ENCODE results near the gene CLPTM1.

The CLPTM1 gene

DNA sequence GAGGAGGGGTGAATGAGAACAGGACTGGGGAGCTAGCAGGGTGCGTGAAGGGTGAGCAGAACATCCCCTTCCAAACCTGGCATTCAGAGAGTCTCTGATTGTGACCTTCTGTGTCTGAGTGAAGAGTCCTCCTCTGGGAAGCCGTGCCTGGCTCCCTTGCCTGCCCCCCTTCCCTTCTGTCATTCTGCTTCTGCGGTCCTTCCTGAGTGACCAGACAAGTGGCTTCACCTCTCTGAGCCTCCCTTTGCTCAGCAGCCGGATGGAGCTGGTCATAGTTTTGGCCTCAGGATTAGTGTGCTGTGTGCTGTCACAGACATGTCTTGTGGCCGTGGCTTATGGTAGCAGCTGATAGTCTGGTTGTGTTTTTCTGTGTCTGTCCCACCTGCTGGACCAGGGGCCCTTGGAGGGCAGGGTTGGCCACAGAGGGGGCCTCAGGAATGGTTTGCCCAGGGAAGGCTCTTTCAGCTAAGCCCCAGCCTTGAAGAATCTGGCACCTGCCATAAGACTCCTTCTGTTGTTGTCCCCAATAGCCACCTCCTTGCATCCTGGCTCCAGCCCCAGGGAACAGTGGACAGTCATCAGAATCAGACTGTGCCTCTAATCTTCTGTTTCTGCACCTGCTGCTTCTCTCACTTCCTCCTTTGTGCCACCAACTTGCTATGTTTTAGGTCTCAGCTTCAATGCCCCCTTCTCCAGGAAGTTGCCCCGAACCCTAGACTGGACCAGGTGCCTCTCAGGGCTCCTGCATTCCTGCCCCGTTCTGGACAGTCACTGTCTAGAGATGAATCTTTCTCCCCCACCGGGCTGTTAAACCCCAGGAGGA lies 5.9 kb downstream of the CLPTM1 start:
- Histone ChIP-seq H3K9me3 (replicated peaks in 1 of 2; ENCODE audit: control insufficient read depth in 2 of 2, insufficient read depth in 1 of 2, low read depth in 1 of 2, low read length in 2 of 2) (no peaks in the 10 kb centered on the region), H3K79me1 (ENCODE audit: low read depth, low read length) (peaks cover 12% of the 10 kb centered on the region), H3K9ac (ENCODE audit: low read depth, low read length, poor library complexity) (no peak overlapping the region), H3K4ac (ENCODE audit: low read length) (no peak overlapping the region), H2BK5ac (ENCODE audit: low read length) (peak overlapping the region; percentile 55), H3K4me1 (ENCODE audit: control insufficient read depth in 2 of 2, insufficient read depth in 1 of 2, low read depth in 1 of 2, low read length in 2 of 2) (peaks cover 3 to 6% of the 10 kb centered on the region in 2 donors), H3K18ac (ENCODE audit: low read length) (no peak overlapping the region), H4K8ac (ENCODE audit: low read depth, low read length) (no peak overlapping the region), H3K23ac (ENCODE audit: low read depth, low read length, poor library complexity) (no peak overlapping the region), H3K27me3 (ENCODE audit: control insufficient read depth in 3 of 3, insufficient read depth in 3 of 3, low read depth in 1 of 3, low read length in 3 of 3) (no peaks in the 10 kb centered on the region), H4K91ac (ENCODE audit: low read depth, low read length, poor library complexity) (no peak overlapping the region), H2BK120ac (ENCODE audit: low read depth, low read length) (no peak overlapping the region), H3K4me3 (ENCODE audit: low read length in 2 of 2) (no peak overlapping the region), H2AFZ (ENCODE audit: low read length) (no peak overlapping the region), H3K27ac (replicated peaks; ENCODE audit: low read length) (no peak overlapping the region), H2BK15ac (ENCODE audit: low read length) (no peak overlapping the region), H3K4me2 (ENCODE audit: insufficient read depth, low read length, poor library complexity, severe bottlenecking) (no peak overlapping the region), H2BK12ac (ENCODE audit: low read length) (no peak overlapping the region), H2AK5ac (ENCODE audit: low read depth, low read length) (no peak overlapping the region), H3K14ac (ENCODE audit: low read length) (no peak overlapping the region), H3K36me3 (replicated peaks in 1 of 2; ENCODE audit: control insufficient read depth in 2 of 2, insufficient read depth in 2 of 2, low read length in 2 of 2) (peaks cover 16 to 47% of the 10 kb centered on the region in 2 donors)
- no CpG with 5 or more reads among the region's 8 CpGs for WGBS, 2 donors (ENCODE audit: extremely low coverage in 2 of 2, insufficient read length in 2 of 2, insufficient replicate concordance in 1 of 2)
- DNase-seq (ENCODE audit: low spot score), result no peak

DNA sequence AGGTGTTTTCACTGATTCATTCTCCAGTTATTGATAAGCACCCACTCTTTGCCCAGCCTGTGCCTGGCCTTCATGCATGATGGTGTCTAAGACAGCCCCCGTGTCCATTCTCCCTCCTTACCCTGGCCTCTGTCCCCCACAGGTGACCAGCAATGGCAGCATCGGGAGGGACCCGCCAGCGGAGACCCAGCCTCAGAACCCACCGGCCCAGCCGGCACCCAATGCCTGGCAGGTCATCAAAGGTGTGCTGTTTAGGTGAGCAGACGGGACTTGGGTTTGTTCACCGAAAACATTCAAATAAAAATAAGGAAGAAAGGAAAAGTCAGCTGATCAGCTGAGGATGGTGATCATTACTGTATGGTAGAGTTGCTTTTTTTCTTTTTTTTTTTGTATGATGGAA lies 6.6 kb downstream of the CLPTM1 start:
- Histone ChIP-seq H3K27me3 (ENCODE audit: control insufficient read depth in 3 of 3, insufficient read depth in 3 of 3, low read depth in 1 of 3, low read length in 3 of 3) (no peaks in the 10 kb centered on the region), H3K9me3 (replicated peaks in 1 of 2; ENCODE audit: control insufficient read depth in 2 of 2, insufficient read depth in 1 of 2, low read depth in 1 of 2, low read length in 2 of 2) (no peaks in the 10 kb centered on the region), H3K36me3 (replicated peaks in 1 of 2; ENCODE audit: control insufficient read depth in 2 of 2, insufficient read depth in 2 of 2, low read length in 2 of 2) (peaks cover 16 to 53% of the 10 kb centered on the region in 2 donors), H3K9ac (ENCODE audit: low read depth, low read length, poor library complexity) (no peak overlapping the region), H2BK15ac (ENCODE audit: low read length) (no peak overlapping the region), H3K18ac (ENCODE audit: low read length) (no peak overlapping the region), H3K14ac (ENCODE audit: low read length) (no peak overlapping the region), H2AFZ (ENCODE audit: low read length) (no peak overlapping the region), H4K91ac (ENCODE audit: low read depth, low read length, poor library complexity) (no peak overlapping the region), H2BK12ac (ENCODE audit: low read length) (no peak overlapping the region), H3K4ac (ENCODE audit: low read length) (no peak overlapping the region), H3K23ac (ENCODE audit: low read depth, low read length, poor library complexity) (no peak overlapping the region), H3K79me1 (ENCODE audit: low read depth, low read length) (peaks cover 11% of the 10 kb centered on the region), H3K4me2 (ENCODE audit: insufficient read depth, low read length, poor library complexity, severe bottlenecking) (no peak overlapping the region), H2AK5ac (ENCODE audit: low read depth, low read length) (no peak overlapping the region), H4K8ac (ENCODE audit: low read depth, low read length) (no peak overlapping the region), H3K4me3 (ENCODE audit: low read length in 2 of 2) (no peak overlapping the region), H3K4me1 (ENCODE audit: control insufficient read depth in 2 of 2, insufficient read depth in 1 of 2, low read depth in 1 of 2, low read length in 2 of 2) (peaks cover 0 to 1% of the 10 kb centered on the region in 2 donors), H3K27ac (replicated peaks; ENCODE audit: low read length) (no peak overlapping the region), H2BK5ac (ENCODE audit: low read length) (no peak overlapping the region), H2BK120ac (ENCODE audit: low read depth, low read length) (no peak overlapping the region)
- no CpG with 5 or more reads among the region's 8 CpGs for WGBS, 2 donors (ENCODE audit: extremely low coverage in 2 of 2, insufficient read length in 2 of 2, insufficient replicate concordance in 1 of 2)
- DNase-seq (ENCODE audit: low spot score), result no peak

DNA sequence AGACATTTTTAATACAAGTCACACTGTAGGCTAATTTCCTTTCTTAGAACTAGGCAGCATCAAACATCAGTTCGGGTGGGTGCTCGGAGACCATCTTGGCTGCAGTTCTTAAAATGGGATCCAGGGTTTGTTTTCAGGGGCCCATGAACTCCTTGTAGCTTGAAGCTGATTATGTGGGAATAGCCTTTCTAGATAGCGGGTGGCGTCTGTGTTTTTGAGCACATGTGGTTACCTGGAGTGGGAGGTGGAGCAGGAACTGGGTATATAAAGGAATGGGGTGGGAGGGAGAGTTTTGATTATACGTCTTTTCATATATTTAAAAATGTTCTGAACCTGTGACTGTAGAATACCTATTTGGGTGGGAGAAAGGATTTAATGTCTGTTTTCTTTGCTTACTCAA lies 12.9 kb downstream of the CLPTM1 start:
- Histone ChIP-seq H3K27ac (replicated peaks; ENCODE audit: low read length) (no peak overlapping the region), H4K8ac (ENCODE audit: low read depth, low read length) (no peak overlapping the region), H3K4me1 (ENCODE audit: control insufficient read depth in 2 of 2, insufficient read depth in 1 of 2, low read depth in 1 of 2, low read length in 2 of 2) (no peaks in the 10 kb centered on the region), H2BK120ac (ENCODE audit: low read depth, low read length) (no peak overlapping the region), H3K14ac (ENCODE audit: low read length) (no peak overlapping the region), H3K18ac (ENCODE audit: low read length) (no peak overlapping the region), H3K79me1 (ENCODE audit: low read depth, low read length) (no peaks in the 10 kb centered on the region), H3K27me3 (ENCODE audit: control insufficient read depth in 3 of 3, insufficient read depth in 3 of 3, low read depth in 1 of 3, low read length in 3 of 3) (no peaks in the 10 kb centered on the region), H3K23ac (ENCODE audit: low read depth, low read length, poor library complexity) (no peak overlapping the region), H3K9ac (ENCODE audit: low read depth, low read length, poor library complexity) (no peak overlapping the region), H2BK12ac (ENCODE audit: low read length) (no peak overlapping the region), H2BK15ac (ENCODE audit: low read length) (no peak overlapping the region), H3K4me3 (ENCODE audit: low read length in 2 of 2) (no peak overlapping the region), H4K91ac (ENCODE audit: low read depth, low read length, poor library complexity) (no peak overlapping the region), H3K9me3 (replicated peaks in 1 of 2; ENCODE audit: control insufficient read depth in 2 of 2, insufficient read depth in 1 of 2, low read depth in 1 of 2, low read length in 2 of 2) (no peaks in the 10 kb centered on the region), H2AFZ (ENCODE audit: low read length) (no peak overlapping the region), H3K4ac (ENCODE audit: low read length) (no peak overlapping the region), H2BK5ac (ENCODE audit: low read length) (no peak overlapping the region), H3K4me2 (ENCODE audit: insufficient read depth, low read length, poor library complexity, severe bottlenecking) (no peak overlapping the region), H2AK5ac (ENCODE audit: low read depth, low read length) (no peak overlapping the region), H3K36me3 (replicated peaks in 1 of 2; ENCODE audit: control insufficient read depth in 2 of 2, insufficient read depth in 2 of 2, low read length in 2 of 2) (peaks cover 11 to 51% of the 10 kb centered on the region in 2 donors)
- 100% methylated on average over 1 of the region's 5 CpGs; no CpG with 5 or more reads in 1 of the 2 donors for WGBS, 2 donors (ENCODE audit: extremely low coverage in 2 of 2, insufficient read length in 2 of 2, insufficient replicate concordance in 1 of 2)
- no peak for DNase-seq (ENCODE audit: low spot score)

DNA sequence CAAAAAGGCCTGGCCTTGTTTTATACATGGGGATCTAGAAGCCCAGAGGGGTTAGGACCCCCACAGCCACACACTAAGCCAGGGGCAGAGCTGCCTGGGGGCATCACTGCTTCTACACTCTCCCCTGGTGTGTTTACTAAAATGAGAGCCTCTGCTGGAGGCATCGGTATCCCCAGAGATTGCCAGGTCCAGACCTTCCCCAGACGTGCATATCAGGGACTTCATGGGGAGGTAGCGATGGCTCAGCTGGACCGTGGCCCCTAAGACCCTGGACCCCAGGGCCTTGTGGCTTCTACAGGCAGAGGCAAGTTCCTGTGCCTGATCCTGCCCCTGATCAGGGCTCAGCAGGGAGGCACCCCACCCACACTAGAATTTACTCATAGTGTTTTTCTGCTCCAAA lies 13.5 kb downstream of the CLPTM1 start:
- no CpG with 5 or more reads among the region's 4 CpGs for WGBS, 2 donors (ENCODE audit: extremely low coverage in 2 of 2, insufficient read length in 2 of 2, insufficient replicate concordance in 1 of 2)
- no peak overlapping the region for H4K91ac ChIP-seq (ENCODE audit: low read depth, low read length, poor library complexity)
- no peak overlapping the region for H3K4me3 ChIP-seq (ENCODE audit: low read length in 2 of 2)
- no peaks in the 10 kb centered on the region for H3K4me1 ChIP-seq (ENCODE audit: control insufficient read depth in 2 of 2, insufficient read depth in 1 of 2, low read depth in 1 of 2, low read length in 2 of 2)
- no peak overlapping the region for H2AFZ ChIP-seq (ENCODE audit: low read length)
- H3K4ac ChIP-seq (ENCODE audit: low read length), result no peak overlapping the region
- H2BK15ac ChIP-seq (ENCODE audit: low read length), result no peak overlapping the region
- H2BK5ac ChIP-seq (ENCODE audit: low read length), result no peak overlapping the region
- H2AK5ac ChIP-seq (ENCODE audit: low read depth, low read length), result no peak overlapping the region
- H3K79me1 ChIP-seq (ENCODE audit: low read depth, low read length), result no peaks in the 10 kb centered on the region
- no peak overlapping the region for H3K23ac ChIP-seq (ENCODE audit: low read depth, low read length, poor library complexity)
- H3K27ac ChIP-seq (replicated peaks; ENCODE audit: low read length), result no peak overlapping the region
- no peaks in the 10 kb centered on the region for H3K27me3 ChIP-seq (ENCODE audit: control insufficient read depth in 3 of 3, insufficient read depth in 3 of 3, low read depth in 1 of 3, low read length in 3 of 3)
- H4K8ac ChIP-seq (ENCODE audit: low read depth, low read length), result no peak overlapping the region
- no peak overlapping the region for H3K9ac ChIP-seq (ENCODE audit: low read depth, low read length, poor library complexity)
- peaks cover 13 to 56% of the 10 kb centered on the region in 2 donors for H3K36me3 ChIP-seq (replicated peaks in 1 of 2; ENCODE audit: control insufficient read depth in 2 of 2, insufficient read depth in 2 of 2, low read length in 2 of 2)
- no peak overlapping the region for H2BK120ac ChIP-seq (ENCODE audit: low read depth, low read length)
- no peaks in the 10 kb centered on the region for H3K9me3 ChIP-seq (replicated peaks in 1 of 2; ENCODE audit: control insufficient read depth in 2 of 2, insufficient read depth in 1 of 2, low read depth in 1 of 2, low read length in 2 of 2)
- no peak for DNase-seq (ENCODE audit: low spot score)
- no peak overlapping the region for H3K18ac ChIP-seq (ENCODE audit: low read length)
- H3K4me2 ChIP-seq (ENCODE audit: insufficient read depth, low read length, poor library complexity, severe bottlenecking), result no peak overlapping the region
- H3K14ac ChIP-seq (ENCODE audit: low read length), result no peak overlapping the region
- H2BK12ac ChIP-seq (ENCODE audit: low read length), result no peak overlapping the region

Data from neuronal stem cell (in vitro differentiated cells).